GM19193 (cell line): Measurements from ENCODE around the gene COL20A1.

Experiments
- POLR2A ChIP-seq: IDR thresholded peaks from 4 replicates; pipeline ENCODE4 v1.6.1; 2011; ENCODE audit not compliant: insufficient read depth, insufficient read length; ENCODE audit errors: extremely low read depth

Gene COL20A1

GRCh38 chr20:63292904-63293303, at the start of gene COL20A1:
Gene COL20A1, plus strand, starts transcription at chr20:63293186. Its CDS starts 1,922 bp downstream, at chr20:63295108.
- TF ChIP-seq POLR2A, result no peak

GRCh38 chr20:63243604-63244247, 49.3 kb upstream of the COL20A1 start:
- TF ChIP-seq POLR2A, result no peak

GRCh38 chr20:63244468-63244867, 48.5 kb upstream of the COL20A1 start:
- no peak for TF ChIP-seq POLR2A

- TF ChIP-seq POLR2A, result no peak
Observed at GRCh38 chr20:63246490-63247288, 46.3 kb upstream of the COL20A1 start.

- no peak for TF ChIP-seq POLR2A
Observed at GRCh38 chr20:63247671-63248228, 45.2 kb upstream of the COL20A1 start.

- no peak for TF ChIP-seq POLR2A
Observed at GRCh38 chr20:63248835-63249591, 44.0 kb upstream of the COL20A1 start.

GRCh38 chr20:63249891-63250290, 43.1 kb upstream of the COL20A1 start:
- TF ChIP-seq POLR2A, result no peak

- TF ChIP-seq POLR2A, result no peak
Observed at GRCh38 chr20:63252284-63252711, 40.7 kb upstream of the COL20A1 start.

- TF ChIP-seq POLR2A, result no peak
Observed at GRCh38 chr20:63253065-63253437, 39.9 kb upstream of the COL20A1 start.

GRCh38 chr20:63253438-63254231, 39.4 kb upstream of the COL20A1 start:
- no peak for TF ChIP-seq POLR2A

GRCh38 chr20:63254232-63254605, 38.8 kb upstream of the COL20A1 start, which contains the start of gene NKAIN4:
Gene NKAIN4, minus strand, starts transcription at chr20:63254463. Its CDS starts 13 bp downstream, at chr20:63254450.
- no peak for TF ChIP-seq POLR2A

GRCh38 chr20:63254606-63255384, 38.2 kb upstream of the COL20A1 start:
- TF ChIP-seq POLR2A, result no peak

GRCh38 chr20:63255931-63256704, 36.9 kb upstream of the COL20A1 start:
- no peak for TF ChIP-seq POLR2A
